Type B pancreatic cell (in vitro differentiated cells): Measurements from ENCODE around the gene RHOG. TPM values are rescaled to one million over a fixed set of nuclear protein-coding genes. Genes with fewer than 3 reads are reported as not detected.
"Not testable (repeated sequence)": the region's sequence is repeated elsewhere in the genome, so short reads cannot be mapped to it uniquely, and the experiment has no call there.

Source experiments
- DNase-seq: peaks from one replicate; pipeline ENCODE4 v3.0.0; 2021; ENCODE audit warnings: mixed read lengths; ENCODE audit not compliant: unreplicated experiment; ENCODE audit errors: extremely low spot score
- H3K27ac Mint-ChIP-seq: 2 replicates; pipeline ENCODE4 v1.8.0; 2021; ENCODE audit warnings: mild to moderate bottlenecking, mixed read lengths
- H3K27me3 Mint-ChIP-seq: 2 replicates; pipeline ENCODE4 v1.8.0; 2021; ENCODE audit warnings: mixed read lengths
- H3K36me3 Mint-ChIP-seq: 2 replicates; pipeline ENCODE4 v1.8.0; 2021; ENCODE audit warnings: mixed read lengths
- H3K4me1 Mint-ChIP-seq: one replicate; pipeline ENCODE4 v1.8.0; 2021; ENCODE audit warnings: mixed read lengths; ENCODE audit not compliant: unreplicated experiment
- H3K4me3 Mint-ChIP-seq: 2 replicates; pipeline ENCODE4 v1.8.0; 2021; ENCODE audit warnings: mild to moderate bottlenecking, mixed read lengths
- H3K9me3 Mint-ChIP-seq: 2 replicates; pipeline ENCODE4 v1.8.0; 2021; ENCODE audit warnings: mixed read lengths
- total RNA-seq: library from RNA; stranded (reverse); gene quantifications from 2 replicates; pipeline ENCODE4 v1.2.1, GENCODE V29; 2021; ENCODE audit warnings: low replicate concordance
- TF ChIP-seq, protein P1 (sequence below): fragments of 200-600 bp; sonication (generic); conservative IDR thresholded peaks from 2 replicates; pipeline ENCODE4 v1.5.0; 2021; ENCODE audit warnings: antibody characterized with exemption, mild to moderate bottlenecking

RHOG gene
- total RNA-seq, 1 donor from 2014 or later = 30.8 TPM

DNA sequence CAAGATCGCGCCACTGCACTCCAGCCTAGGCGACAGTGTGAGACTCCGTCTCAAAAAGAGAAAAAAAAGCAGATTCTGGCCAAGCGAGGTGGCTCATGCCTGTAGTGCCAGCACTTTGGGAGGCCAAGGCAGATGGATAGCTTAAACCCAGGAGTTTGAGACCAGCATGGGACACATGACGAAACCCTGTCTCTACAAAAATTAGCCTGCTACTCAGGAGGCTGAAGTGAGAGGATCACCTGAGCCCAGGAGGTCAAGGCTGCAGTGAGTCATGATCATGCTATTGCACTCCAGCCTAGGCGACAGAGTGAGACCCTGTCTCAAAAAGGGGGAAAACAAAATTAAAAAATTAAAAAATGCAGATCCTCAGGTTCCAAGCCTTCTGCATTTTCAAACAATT, 18.4 kb downstream of the RHOG start:
- Mint-ChIP-seq H3K4me3 (no peak overlapping the region), H3K4me1 (no peaks in the 10 kb centered on the region), H3K27ac (no peak overlapping the region), H3K9me3 (no peaks in the 10 kb centered on the region), H3K36me3 (peaks cover 27% of the 10 kb centered on the region), H3K27me3 (no peaks in the 10 kb centered on the region)
- TF ChIP-seq, protein P1, sequence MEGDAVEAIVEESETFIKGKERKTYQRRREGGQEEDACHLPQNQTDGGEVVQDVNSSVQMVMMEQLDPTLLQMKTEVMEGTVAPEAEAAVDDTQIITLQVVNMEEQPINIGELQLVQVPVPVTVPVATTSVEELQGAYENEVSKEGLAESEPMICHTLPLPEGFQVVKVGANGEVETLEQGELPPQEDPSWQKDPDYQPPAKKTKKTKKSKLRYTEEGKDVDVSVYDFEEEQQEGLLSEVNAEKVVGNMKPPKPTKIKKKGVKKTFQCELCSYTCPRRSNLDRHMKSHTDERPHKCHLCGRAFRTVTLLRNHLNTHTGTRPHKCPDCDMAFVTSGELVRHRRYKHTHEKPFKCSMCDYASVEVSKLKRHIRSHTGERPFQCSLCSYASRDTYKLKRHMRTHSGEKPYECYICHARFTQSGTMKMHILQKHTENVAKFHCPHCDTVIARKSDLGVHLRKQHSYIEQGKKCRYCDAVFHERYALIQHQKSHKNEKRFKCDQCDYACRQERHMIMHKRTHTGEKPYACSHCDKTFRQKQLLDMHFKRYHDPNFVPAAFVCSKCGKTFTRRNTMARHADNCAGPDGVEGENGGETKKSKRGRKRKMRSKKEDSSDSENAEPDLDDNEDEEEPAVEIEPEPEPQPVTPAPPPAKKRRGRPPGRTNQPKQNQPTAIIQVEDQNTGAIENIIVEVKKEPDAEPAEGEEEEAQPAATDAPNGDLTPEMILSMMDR = no peak
- DNase-seq = no peak

DNA sequence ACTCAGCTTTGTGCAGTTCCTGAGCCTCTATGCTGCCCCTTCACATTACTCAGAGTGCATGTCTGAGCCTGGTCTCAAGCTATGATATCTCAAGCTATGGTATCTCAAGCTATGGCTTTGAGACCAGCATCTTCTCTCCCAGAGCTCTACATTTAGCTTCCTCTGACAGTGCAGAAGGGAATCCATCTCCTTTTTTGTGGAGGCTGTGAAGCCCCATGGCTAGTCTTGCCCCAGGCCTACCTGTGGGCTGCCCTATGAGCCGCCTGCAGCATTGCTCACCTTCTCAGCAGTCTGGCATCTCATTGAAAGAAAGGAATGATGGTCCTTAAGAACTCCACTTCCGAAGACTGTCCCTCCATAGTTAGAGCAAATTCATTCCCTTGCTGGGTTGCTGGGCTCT, 19.8 kb downstream of the RHOG start:
- Mint-ChIP-seq H3K27ac (no peak overlapping the region), H3K4me3 (no peak overlapping the region), H3K9me3 (no peaks in the 10 kb centered on the region), H3K27me3 (no peaks in the 10 kb centered on the region), H3K36me3 (peaks cover 19% of the 10 kb centered on the region), H3K4me1 (peaks cover 3% of the 10 kb centered on the region)
- TF ChIP-seq, protein P1 = no peak
- no peak for DNase-seq

DNA sequence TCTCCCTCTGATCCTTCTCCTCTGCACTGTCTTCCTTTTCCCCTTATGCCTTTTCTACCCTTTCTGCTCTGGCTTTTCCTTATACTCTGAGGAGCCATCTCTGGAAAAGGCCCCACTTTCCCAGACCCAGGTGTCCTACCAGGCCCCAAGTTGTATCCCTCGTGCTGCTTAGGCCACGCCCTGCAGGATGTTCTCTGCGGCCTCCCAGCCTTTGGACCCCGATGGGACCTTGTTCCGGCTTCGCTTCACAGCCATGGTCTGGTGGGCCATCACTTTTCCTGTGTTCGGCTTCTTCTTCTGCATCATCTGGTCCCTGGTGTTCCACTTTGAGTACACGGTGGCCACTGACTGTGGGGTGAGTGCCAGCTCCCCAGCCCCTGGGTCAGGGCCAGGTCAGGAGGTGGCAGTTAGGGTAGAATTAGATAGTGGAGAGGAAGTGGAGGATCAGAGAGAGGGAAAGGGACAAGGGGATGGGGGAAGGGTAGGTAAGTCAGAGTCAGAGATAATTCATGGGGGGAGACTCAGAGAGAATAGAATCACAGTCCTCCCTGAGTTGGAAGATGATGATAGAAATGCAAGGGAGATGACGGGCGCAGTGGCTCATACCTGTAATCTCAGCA, 23.5 kb downstream of the RHOG start:
- Mint-ChIP-seq H3K4me3 (no peak overlapping the region), H3K9me3 (no peaks in the 10 kb centered on the region), H3K4me1 (peaks cover 8% of the 10 kb centered on the region), H3K27me3 (no peaks in the 10 kb centered on the region), H3K27ac (peak overlapping the region; percentile 18), H3K36me3 (no peaks in the 10 kb centered on the region)
- TF ChIP-seq, protein P1 = no peak
- no peak for DNase-seq

DNA sequence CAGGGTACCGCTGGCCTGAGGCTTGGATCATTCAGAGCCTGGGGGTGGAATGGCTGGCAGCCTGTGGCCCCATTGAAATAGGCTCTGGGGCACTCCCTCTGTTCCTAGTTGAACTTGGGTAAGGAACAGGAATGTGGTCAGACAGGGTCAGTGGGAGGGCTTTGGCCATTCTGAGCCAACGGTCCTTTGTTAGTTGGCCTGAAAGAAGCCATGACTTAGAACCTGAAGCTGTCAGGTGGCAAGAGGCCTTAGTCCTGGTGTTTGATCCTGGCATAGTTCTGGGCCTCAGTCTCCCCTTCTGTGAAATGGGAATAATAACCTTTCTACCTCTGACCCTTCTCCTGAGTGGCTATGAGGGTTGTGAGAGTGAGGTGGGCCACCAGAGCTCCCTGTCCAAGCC, 24.1 kb downstream of the RHOG start:
- Mint-ChIP-seq H3K4me1 (peaks cover 8% of the 10 kb centered on the region), H3K36me3 (no peaks in the 10 kb centered on the region), H3K9me3 (no peaks in the 10 kb centered on the region), H3K4me3 (no peak overlapping the region), H3K27ac (no peak overlapping the region), H3K27me3 (no peaks in the 10 kb centered on the region)
- DNase-seq = no peak
- TF ChIP-seq, protein P1 = no peak

DNA sequence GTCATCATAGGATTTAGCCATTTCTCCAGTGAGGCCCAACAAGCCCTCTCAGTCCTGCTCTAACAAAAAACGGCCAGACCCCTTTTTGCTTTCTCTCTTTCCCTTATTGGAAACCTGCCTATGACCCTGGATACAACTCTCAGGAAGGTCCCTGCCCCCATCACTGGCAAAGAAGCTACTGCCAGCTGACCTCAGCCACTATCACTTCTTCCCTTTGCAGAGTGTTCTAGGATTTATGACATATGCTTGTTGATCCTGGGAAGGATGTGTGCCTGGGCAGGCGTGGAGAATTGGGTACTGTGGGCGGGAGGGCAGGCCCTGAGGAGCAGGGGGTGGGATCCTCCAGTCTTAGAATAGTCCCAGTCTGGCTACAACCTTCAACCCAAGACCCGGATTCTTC, 24.9 kb downstream of the RHOG start:
- DNase-seq = no peak
- no peaks in the 10 kb centered on the region for H3K9me3 Mint-ChIP-seq
- no peak overlapping the region for H3K27ac Mint-ChIP-seq
- no peak overlapping the region for H3K4me3 Mint-ChIP-seq
- no peaks in the 10 kb centered on the region for H3K36me3 Mint-ChIP-seq
- H3K4me1 Mint-ChIP-seq = peaks cover 8% of the 10 kb centered on the region
- TF ChIP-seq, protein P1 = no peak
- no peaks in the 10 kb centered on the region for H3K27me3 Mint-ChIP-seq

DNA sequence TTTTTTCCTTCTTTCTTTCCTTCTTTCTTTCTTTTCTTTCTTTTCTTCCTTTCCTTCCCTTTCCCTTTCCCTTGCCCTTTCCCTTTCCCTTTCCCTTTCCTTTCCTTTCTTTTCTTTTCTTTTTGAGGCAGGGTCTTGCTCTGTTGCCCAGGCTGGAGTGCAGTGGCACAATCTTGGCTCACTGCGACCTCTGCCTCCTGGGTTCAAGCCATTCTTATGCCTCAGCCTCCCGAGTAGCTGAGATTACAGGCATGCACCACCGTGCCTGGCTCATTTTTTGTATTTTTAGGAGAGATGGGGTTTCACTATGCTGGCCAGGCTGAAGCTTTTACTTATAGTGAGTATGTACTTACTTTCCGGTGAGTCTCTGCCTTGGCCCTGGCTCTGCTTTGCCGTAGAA, 25.9 kb downstream of the RHOG start:
- H3K4me1 Mint-ChIP-seq = peaks cover 12% of the 10 kb centered on the region
- not testable (repeated sequence) for DNase-seq, H3K9me3 Mint-ChIP-seq, H3K27ac Mint-ChIP-seq, H3K4me3 Mint-ChIP-seq, H3K36me3 Mint-ChIP-seq, H3K27me3 Mint-ChIP-seq
